Osteocyte (in vitro differentiated cells): Measurements from ENCODE around the gene LSM11. TPM values are rescaled to one million over a fixed set of nuclear protein-coding genes. Genes with fewer than 3 reads are reported as not detected.

Experiments used
- DNase-seq: peaks from one replicate; pipeline ENCODE4 v3.0.0; 2021; ENCODE audit warnings: mixed read lengths; ENCODE audit not compliant: unreplicated experiment; ENCODE audit errors: extremely low spot score
- H3K27ac Mint-ChIP-seq: one replicate; pipeline ENCODE4 v1.8.0; 2021; ENCODE audit warnings: mild to moderate bottlenecking, mixed read lengths; ENCODE audit not compliant: unreplicated experiment
- H3K27me3 Mint-ChIP-seq: one replicate; pipeline ENCODE4 v1.8.0; 2021; ENCODE audit warnings: mixed read lengths; ENCODE audit not compliant: unreplicated experiment
- H3K36me3 Mint-ChIP-seq: one replicate; pipeline ENCODE4 v1.8.0; 2021; ENCODE audit warnings: mixed read lengths; ENCODE audit not compliant: unreplicated experiment
- H3K4me1 Mint-ChIP-seq: one replicate; pipeline ENCODE4 v1.8.0; 2021; ENCODE audit warnings: mixed read lengths; ENCODE audit not compliant: unreplicated experiment
- H3K4me3 Mint-ChIP-seq: one replicate; pipeline ENCODE4 v1.8.0; 2021; ENCODE audit warnings: mild to moderate bottlenecking, moderate library complexity, mixed read lengths; ENCODE audit not compliant: unreplicated experiment
- H3K9me3 Mint-ChIP-seq: one replicate; pipeline ENCODE4 v1.8.0; 2021; ENCODE audit warnings: mixed read lengths; ENCODE audit not compliant: unreplicated experiment
- CTCF ChIP-seq: fragments of 200-600 bp; sonication (generic); IDR thresholded peaks from 2 replicates; pipeline ENCODE4 v1.5.0; 2021; ENCODE audit warnings: antibody characterized with exemption, mild to moderate bottlenecking, moderate library complexity
- total RNA-seq: library from RNA; stranded (reverse); gene quantifications from 2 replicates; pipeline ENCODE4 v1.2.1, GENCODE V29; 2021

LSM11 gene
- total RNA-seq, 1 donor from 2014 or later, result 7.2 TPM

- Mint-ChIP-seq H3K27ac (peak overlapping the region; percentile 100), H3K9me3 (no peaks in the 10 kb centered on the region), H3K4me1 (peaks cover 13% of the 10 kb centered on the region), H3K4me3 (peak overlapping the region; percentile 95), H3K36me3 (peaks cover 5% of the 10 kb centered on the region), H3K27me3 (no peaks in the 10 kb centered on the region)
- no peak for TF ChIP-seq CTCF
- no peak for DNase-seq
Measured at GRCh38 chr5:157730900-157731271, 12.6 kb upstream of the LSM11 start.

DNA sequence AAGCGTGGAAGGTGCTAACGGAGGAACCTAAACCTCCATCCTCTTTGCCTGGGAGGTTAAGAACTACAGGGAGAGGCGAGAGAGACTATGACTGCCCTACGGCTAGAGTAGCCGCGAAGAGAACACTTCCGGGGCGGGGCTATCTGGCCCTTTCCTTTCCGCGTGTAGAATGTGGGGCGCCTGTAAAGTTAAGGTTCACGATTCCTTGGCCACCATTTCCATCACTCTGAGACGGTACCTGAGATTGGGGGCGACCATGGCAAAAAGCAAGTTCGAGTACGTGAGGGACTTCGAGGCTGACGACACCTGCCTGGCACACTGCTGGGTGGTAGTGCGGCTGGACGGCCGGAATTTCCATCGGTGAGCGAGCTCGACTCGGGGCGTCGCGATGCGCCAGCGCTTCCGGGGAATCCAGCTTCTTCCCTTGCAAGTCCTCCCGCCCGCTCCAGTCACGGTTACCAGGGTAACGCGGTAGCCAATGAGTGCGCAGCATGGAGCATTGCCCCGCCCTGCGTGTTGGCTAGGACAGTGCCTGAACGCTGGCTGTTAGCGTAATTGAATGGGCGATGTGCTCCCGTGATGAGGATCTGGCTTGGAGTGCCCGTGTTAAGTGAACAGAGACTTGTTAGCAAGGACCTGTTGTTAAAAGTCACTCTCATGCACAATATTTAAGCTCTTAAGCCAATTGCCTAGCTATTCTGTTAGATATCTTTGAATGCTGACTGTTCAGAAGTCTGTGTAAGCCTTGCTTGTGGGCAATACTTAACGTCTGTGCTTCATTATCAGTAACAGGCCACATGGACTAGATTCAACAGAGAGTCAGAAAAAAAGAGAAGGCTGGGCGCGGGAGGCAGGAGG, 12.0 kb upstream of the LSM11 start, which contains the start of gene THG1L:
Gene THG1L (plus strand): TSS at position 149 of the 858 bp plus-strand sequence. CDS start 21 bp downstream, at position 170.
- Mint-ChIP-seq H3K9me3 (no peaks in the 10 kb centered on the region), H3K27me3 (no peaks in the 10 kb centered on the region), H3K4me3 (peak within 1 kb of the TSS; percentile 95), H3K27ac (peak within 1 kb of the TSS; percentile 100), H3K36me3 (peaks cover 6% of the 10 kb centered on the region), H3K4me1 (peaks cover 13% of the 10 kb centered on the region)
- no peak for TF ChIP-seq CTCF
- peak; percentile 99 for DNase-seq

GRCh38 chr5:157732130-157732514, 11.4 kb upstream of the LSM11 start:
- peak overlapping the region; percentile 95 for H3K4me3 Mint-ChIP-seq
- no peak for DNase-seq
- H3K4me1 Mint-ChIP-seq, result peaks cover 13% of the 10 kb centered on the region
- no peak for TF ChIP-seq CTCF
- peaks cover 8% of the 10 kb centered on the region for H3K36me3 Mint-ChIP-seq
- H3K27me3 Mint-ChIP-seq, result no peaks in the 10 kb centered on the region
- peak overlapping the region; percentile 100 for H3K27ac Mint-ChIP-seq
- H3K9me3 Mint-ChIP-seq, result no peaks in the 10 kb centered on the region

DNA sequence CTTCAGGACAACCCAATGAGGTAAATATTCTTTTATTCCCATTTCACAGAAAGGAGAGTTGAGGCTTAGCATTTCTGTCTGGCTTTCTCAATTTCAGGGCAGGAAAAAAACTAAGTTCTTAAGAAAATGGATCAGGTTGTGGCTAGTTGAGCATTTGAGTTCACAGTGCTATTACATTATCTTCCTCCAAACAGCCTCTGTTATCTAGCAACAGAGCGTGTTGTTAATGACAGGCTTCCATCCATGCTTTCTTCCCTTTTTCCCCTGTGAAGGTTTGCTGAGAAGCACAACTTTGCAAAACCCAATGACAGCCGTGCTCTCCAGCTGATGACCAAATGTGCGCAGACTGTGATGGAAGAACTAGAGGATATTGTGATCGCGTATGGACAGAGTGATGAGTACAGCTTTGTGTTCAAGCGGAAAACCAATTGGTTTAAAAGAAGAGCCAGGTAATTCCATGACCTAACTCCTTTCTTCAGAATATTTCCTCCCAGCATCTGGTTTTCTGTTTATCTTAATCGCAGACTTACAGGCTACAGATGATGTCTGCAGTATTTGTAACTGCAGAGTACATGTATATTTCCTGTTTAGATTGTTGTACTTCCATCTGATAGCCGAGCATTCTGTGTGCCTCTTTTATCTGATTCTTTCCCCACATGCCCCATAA, 10.8 kb upstream of the LSM11 start:
- H3K27me3 Mint-ChIP-seq, result no peaks in the 10 kb centered on the region
- H3K4me1 Mint-ChIP-seq, result peaks cover 13% of the 10 kb centered on the region
- TF ChIP-seq CTCF, result no peak
- no peak overlapping the region for H3K27ac Mint-ChIP-seq
- H3K36me3 Mint-ChIP-seq, result peaks cover 10% of the 10 kb centered on the region
- H3K9me3 Mint-ChIP-seq, result no peaks in the 10 kb centered on the region
- H3K4me3 Mint-ChIP-seq, result no peak overlapping the region
- peak; percentile 15 for DNase-seq

DNA sequence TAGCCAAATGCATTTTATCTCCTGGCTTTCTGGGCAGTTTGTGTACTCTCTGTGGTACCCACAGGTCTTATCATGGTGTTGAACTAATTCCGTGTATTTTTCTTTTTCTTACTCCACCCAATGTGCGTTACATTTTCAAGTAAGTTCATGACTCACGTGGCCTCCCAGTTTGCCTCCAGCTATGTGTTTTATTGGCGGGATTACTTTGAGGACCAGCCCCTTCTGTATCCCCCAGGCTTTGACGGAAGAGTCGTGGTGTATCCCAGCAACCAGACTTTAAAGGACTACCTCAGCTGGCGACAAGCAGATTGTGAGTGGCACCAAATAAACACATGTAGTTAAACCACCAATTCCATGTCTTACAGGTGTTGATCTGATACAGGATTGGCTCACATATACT, 9.1 kb upstream of the LSM11 start:
- DNase-seq, result no peak
- Mint-ChIP-seq H3K9me3 (no peaks in the 10 kb centered on the region), H3K4me3 (no peak overlapping the region), H3K27me3 (no peaks in the 10 kb centered on the region), H3K27ac (no peak overlapping the region), H3K4me1 (peaks cover 13% of the 10 kb centered on the region), H3K36me3 (peaks cover 14% of the 10 kb centered on the region)
- no peak for TF ChIP-seq CTCF
